Measurements from ENCODE around the gene LRRC71. TPM values are rescaled to one million over a fixed set of nuclear protein-coding genes. Genes with fewer than 3 reads are reported as not detected.

LRRC71 gene
- total RNA-seq, 1 donor from 2014 or later = not detected

DNA sequence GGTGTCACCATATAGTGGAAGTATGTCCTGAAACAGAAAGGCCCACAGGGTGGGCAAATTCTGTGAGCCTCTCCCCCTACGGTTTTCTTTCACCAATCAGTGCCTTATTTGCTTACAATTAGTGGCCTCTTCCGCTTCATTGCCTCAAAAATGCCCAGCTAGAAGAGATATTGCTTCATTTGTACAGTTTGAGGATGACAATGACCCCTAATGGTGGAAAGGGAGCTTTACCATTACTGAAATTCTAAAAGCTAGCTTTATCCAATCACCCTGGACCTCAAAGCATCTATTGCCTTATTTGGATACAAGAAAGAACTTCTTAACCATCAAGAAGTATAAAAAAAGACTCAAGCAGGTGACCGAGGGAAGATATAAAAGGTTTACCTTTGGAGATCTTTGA, 49.6 kb downstream of the LRRC71 start:
- Histone ChIP-seq H3F3A (ENCODE audit: low read depth) (no peaks in the 10 kb centered on the region), H3K4me2 (no peak overlapping the region), H3K27me3 (no peaks in the 10 kb centered on the region), H2AFZ (replicated peaks) (no peak overlapping the region), H4K20me1 (ENCODE audit: low read depth) (no peaks in the 10 kb centered on the region), H3K9me3 (ENCODE audit: low read depth) (no peaks in the 10 kb centered on the region), H3K4me1 (no peaks in the 10 kb centered on the region), H3K79me2 (ENCODE audit: low read depth) (no peaks in the 10 kb centered on the region), H3K4me3 (no peak overlapping the region), H3K36me3 (peaks cover 2% of the 10 kb centered on the region), H3K27ac (no peak overlapping the region), H3K9ac (no peak overlapping the region)
- no peaks in the 10 kb centered on the region for H3K27me3 Mint-ChIP-seq (ENCODE audit: insufficient read depth, low read depth)
- H3K36me3 Mint-ChIP-seq = peaks cover 35% of the 10 kb centered on the region
- no peaks in the 10 kb centered on the region for H3K9me3 Mint-ChIP-seq
- no peaks in the 10 kb centered on the region for H3K4me1 Mint-ChIP-seq
- TF ChIP-seq EZH2phosphoT487 (IDR thresholded peaks at IDR 0.05) (no peak), EZH2 (IDR thresholded peaks at IDR 0.05) (no peak)
- TF ChIP-seq, protein P1, sequence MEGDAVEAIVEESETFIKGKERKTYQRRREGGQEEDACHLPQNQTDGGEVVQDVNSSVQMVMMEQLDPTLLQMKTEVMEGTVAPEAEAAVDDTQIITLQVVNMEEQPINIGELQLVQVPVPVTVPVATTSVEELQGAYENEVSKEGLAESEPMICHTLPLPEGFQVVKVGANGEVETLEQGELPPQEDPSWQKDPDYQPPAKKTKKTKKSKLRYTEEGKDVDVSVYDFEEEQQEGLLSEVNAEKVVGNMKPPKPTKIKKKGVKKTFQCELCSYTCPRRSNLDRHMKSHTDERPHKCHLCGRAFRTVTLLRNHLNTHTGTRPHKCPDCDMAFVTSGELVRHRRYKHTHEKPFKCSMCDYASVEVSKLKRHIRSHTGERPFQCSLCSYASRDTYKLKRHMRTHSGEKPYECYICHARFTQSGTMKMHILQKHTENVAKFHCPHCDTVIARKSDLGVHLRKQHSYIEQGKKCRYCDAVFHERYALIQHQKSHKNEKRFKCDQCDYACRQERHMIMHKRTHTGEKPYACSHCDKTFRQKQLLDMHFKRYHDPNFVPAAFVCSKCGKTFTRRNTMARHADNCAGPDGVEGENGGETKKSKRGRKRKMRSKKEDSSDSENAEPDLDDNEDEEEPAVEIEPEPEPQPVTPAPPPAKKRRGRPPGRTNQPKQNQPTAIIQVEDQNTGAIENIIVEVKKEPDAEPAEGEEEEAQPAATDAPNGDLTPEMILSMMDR (IDR thresholded peaks at IDR 0.05) = peak; percentile 7
- no peak for DNase-seq (ENCODE audit: low spot score)
- no peak overlapping the region for H3K4me3 Mint-ChIP-seq
- H3K27ac Mint-ChIP-seq = no peak overlapping the region

GRCh38 chr1:156973417-156973816, 53.0 kb downstream of the LRRC71 start:
- no peak overlapping the region for H2AFZ ChIP-seq (replicated peaks)
- no peaks in the 10 kb centered on the region for H3K27me3 Mint-ChIP-seq (ENCODE audit: insufficient read depth, low read depth)
- H3K4me1 Mint-ChIP-seq = no peaks in the 10 kb centered on the region
- no peaks in the 10 kb centered on the region for H3K79me2 ChIP-seq (ENCODE audit: low read depth)
- no peak overlapping the region for H3K9ac ChIP-seq
- no peaks in the 10 kb centered on the region for H4K20me1 ChIP-seq (ENCODE audit: low read depth)
- no peak overlapping the region for H3K27ac Mint-ChIP-seq
- TF ChIP-seq, protein P1 (IDR thresholded peaks at IDR 0.05) = no peak
- TF ChIP-seq EZH2 (IDR thresholded peaks at IDR 0.05) (no peak), EZH2phosphoT487 (IDR thresholded peaks at IDR 0.05) (no peak)
- H3K4me2 ChIP-seq = no peak overlapping the region
- H3K9me3 Mint-ChIP-seq = no peaks in the 10 kb centered on the region
- no peak overlapping the region for H3K4me3 ChIP-seq
- no peaks in the 10 kb centered on the region for H3F3A ChIP-seq (ENCODE audit: low read depth)
- no peaks in the 10 kb centered on the region for H3K9me3 ChIP-seq (ENCODE audit: low read depth)
- no peak overlapping the region for H3K4me3 Mint-ChIP-seq
- H3K36me3 ChIP-seq = peaks cover 6% of the 10 kb centered on the region
- H3K27ac ChIP-seq = no peak overlapping the region
- H3K27me3 ChIP-seq = no peaks in the 10 kb centered on the region
- DNase-seq (ENCODE audit: low spot score) = no peak
- peaks cover 50% of the 10 kb centered on the region for H3K36me3 Mint-ChIP-seq
- no peaks in the 10 kb centered on the region for H3K4me1 ChIP-seq

GRCh38 chr1:156975084-156975483, 54.7 kb downstream of the LRRC71 start:
- Histone ChIP-seq H3K4me3 (no peak overlapping the region), H3K36me3 (peaks cover 6% of the 10 kb centered on the region), H3K4me1 (no peaks in the 10 kb centered on the region), H3K27me3 (no peaks in the 10 kb centered on the region), H3K9ac (no peak overlapping the region), H3K4me2 (no peak overlapping the region), H3K79me2 (ENCODE audit: low read depth) (no peaks in the 10 kb centered on the region), H3K9me3 (ENCODE audit: low read depth) (no peaks in the 10 kb centered on the region), H4K20me1 (ENCODE audit: low read depth) (no peaks in the 10 kb centered on the region), H3K27ac (no peak overlapping the region), H2AFZ (replicated peaks) (no peak overlapping the region), H3F3A (ENCODE audit: low read depth) (no peaks in the 10 kb centered on the region)
- TF ChIP-seq EZH2phosphoT487 (IDR thresholded peaks at IDR 0.05) (no peak), EZH2 (IDR thresholded peaks at IDR 0.05) (no peak)
- TF ChIP-seq, protein P1 (IDR thresholded peaks at IDR 0.05) = no peak
- Mint-ChIP-seq H3K27me3 (ENCODE audit: insufficient read depth, low read depth) (no peaks in the 10 kb centered on the region), H3K4me1 (no peaks in the 10 kb centered on the region), H3K9me3 (no peaks in the 10 kb centered on the region), H3K4me3 (no peak overlapping the region), H3K36me3 (peaks cover 50% of the 10 kb centered on the region), H3K27ac (no peak overlapping the region)
- DNase-seq (ENCODE audit: low spot score) = no peak
